HEK293T (cell line): Measurements from ENCODE around the gene SMTN.

Experiments used
- BHLHE40 ChIP-seq: fragments of 450-650 bp; IDR thresholded peaks from 2 replicates; pipeline ENCODE4 v1.6.1; 2016; ENCODE audit warnings: mild to moderate bottlenecking, moderate library complexity, borderline replicate concordance
- SUZ12 ChIP-seq: fragments of 450-650 bp; IDR thresholded peaks from 2 replicates; pipeline ENCODE4 v1.6.1; 2016; ENCODE audit warnings: mild to moderate bottlenecking

- no peak for TF ChIP-seq BHLHE40
- no peak for TF ChIP-seq SUZ12
Measured at GRCh38 chr22:31122196-31122531, 41.0 kb downstream of the SMTN start.
